Endodermal cell (in vitro differentiated cells): ENCODE measurements around the gene KCTD20. TPM values are rescaled to one million over a fixed set of nuclear protein-coding genes. Genes with fewer than 3 reads are reported as not detected.

ENCODE experiments used
- DNase-seq: peaks from one replicate; pipeline ENCODE4 v3.0.0-alpha.2; 2017
- H3K27ac ChIP-seq: 2 replicates; pipeline ENCODE4 v1.5.1; 2013; ENCODE audit warnings: mild to moderate bottlenecking, low read depth, low read length, moderate library complexity
- H3K27me3 ChIP-seq: 2 replicates; pipeline ENCODE4 v1.6.1; 2013; ENCODE audit warnings: mild to moderate bottlenecking, low read length, moderate library complexity; ENCODE audit not compliant: insufficient read depth, control insufficient read depth, poor library complexity, severe bottlenecking
- H3K36me3 ChIP-seq: 2 replicates; pipeline ENCODE4 v1.7.0; 2013; ENCODE audit warnings: mild to moderate bottlenecking, low read length, moderate library complexity; ENCODE audit not compliant: control insufficient read depth, insufficient read depth
- H3K4me1 ChIP-seq: one replicate; pipeline ENCODE4 v1.7.0; 2013; ENCODE audit warnings: low read length; ENCODE audit not compliant: control insufficient read depth, insufficient read depth
- H3K4me3 ChIP-seq: 2 replicates; pipeline ENCODE4 v1.5.1; 2013; ENCODE audit warnings: mild to moderate bottlenecking, low read length, moderate library complexity
- H3K9ac ChIP-seq: 2 replicates; pipeline ENCODE4 v1.6.1; 2013; ENCODE audit warnings: mild to moderate bottlenecking, low read length, moderate library complexity; ENCODE audit not compliant: poor library complexity, severe bottlenecking; ENCODE audit errors: extremely low read depth
- H3K9me3 ChIP-seq: 2 replicates; pipeline ENCODE4 v1.6.1; 2013; ENCODE audit warnings: mild to moderate bottlenecking, low read length, moderate library complexity; ENCODE audit not compliant: control insufficient read depth
- H3K27ac Mint-ChIP-seq: 2 replicates; pipeline ENCODE4 v1.8.0; 2020; ENCODE audit warnings: mixed read lengths
- H3K27me3 Mint-ChIP-seq: 2 replicates; pipeline ENCODE4 v1.8.0; 2021; ENCODE audit warnings: mild to moderate bottlenecking, mixed read lengths; ENCODE audit not compliant: insufficient read depth
- H3K36me3 Mint-ChIP-seq: 2 replicates; pipeline ENCODE4 v1.8.0; 2020; ENCODE audit warnings: low read depth, mixed read lengths
- H3K4me1 Mint-ChIP-seq: 2 replicates; pipeline ENCODE4 v1.8.0; 2020; ENCODE audit warnings: mixed read lengths
- H3K4me3 Mint-ChIP-seq: 2 replicates; pipeline ENCODE4 v1.8.0; 2020; ENCODE audit warnings: mild to moderate bottlenecking, moderate library complexity, mixed read lengths
- H3K9me3 Mint-ChIP-seq: 2 replicates; pipeline ENCODE4 v1.8.0; 2020; ENCODE audit warnings: mild to moderate bottlenecking, mixed read lengths
- whole genome bisulfite sequencing, 2 experiments: methylation state at CpG; one replicate each; pipeline versions ENCODE4 v1.1.5 to v1.1.7; 2013; ENCODE audit warnings: missing lambda C conversion rate in 2 of 2, mixed read lengths in 1 of 2; ENCODE audit not compliant: insufficient coverage in 1 of 2, insufficient read length in 1 of 2; 5-methylcytosine and 5-hydroxymethylcytosine counted together
- total RNA-seq, 2 donors: library from RNA; stranded (reverse); fragmentation: NEBNext Ultra II Directional in 1 of 2; extraction: Animal tissue kit (Norgen Biotek cat#: 25700) in 1 of 2; gene quantifications; 2 replicates in 1 of 2; 3 replicates in 1 of 2; pipeline ENCODE4 v1.2.1, GENCODE V29; 2021
- TF ChIP-seq, protein P1 (sequence below): fragments of 200-600 bp; sonication (generic); conservative IDR thresholded peaks from 2 replicates; pipeline ENCODE4 v1.5.0; 2021; ENCODE audit warnings: antibody characterized with exemption, mild to moderate bottlenecking

The KCTD20 gene
- total RNA-seq, 2 donors from 2014 or later, result 20.5 to 29.0 TPM

DNA sequence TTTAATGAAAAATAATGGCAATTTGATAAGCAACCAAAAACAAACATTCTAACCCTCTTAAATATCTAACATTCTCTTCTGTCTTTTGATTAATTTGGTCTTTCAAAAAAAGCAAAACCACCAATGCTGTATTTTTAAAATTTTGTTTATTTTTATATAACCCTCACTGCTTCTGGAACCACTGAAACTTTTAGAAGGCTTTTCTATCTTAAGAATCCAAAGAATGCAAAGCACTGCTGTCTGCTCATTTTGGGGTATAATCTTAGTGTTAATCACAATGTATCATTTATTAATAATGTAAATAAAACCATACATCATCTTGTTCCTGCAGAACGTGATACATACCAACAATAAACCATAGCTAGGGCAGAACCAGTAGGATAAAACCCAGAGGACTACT lies 90.5 kb downstream of the KCTD20 start:
- no peaks in the 10 kb centered on the region for H3K27me3 Mint-ChIP-seq
- no peak overlapping the region for H3K4me3 Mint-ChIP-seq
- H3K4me1 Mint-ChIP-seq, result no peaks in the 10 kb centered on the region
- H3K4me1 ChIP-seq, result no peaks in the 10 kb centered on the region
- peaks cover 76% of the 10 kb centered on the region for H3K36me3 ChIP-seq
- peaks cover 68% of the 10 kb centered on the region for H3K36me3 Mint-ChIP-seq
- H3K27ac Mint-ChIP-seq, result no peak overlapping the region
- no peak overlapping the region for H3K9ac ChIP-seq
- H3K27ac ChIP-seq, result no peak overlapping the region
- H3K4me3 ChIP-seq, result no peak overlapping the region
- H3K9me3 ChIP-seq, result no peaks in the 10 kb centered on the region
- TF ChIP-seq, protein P1, sequence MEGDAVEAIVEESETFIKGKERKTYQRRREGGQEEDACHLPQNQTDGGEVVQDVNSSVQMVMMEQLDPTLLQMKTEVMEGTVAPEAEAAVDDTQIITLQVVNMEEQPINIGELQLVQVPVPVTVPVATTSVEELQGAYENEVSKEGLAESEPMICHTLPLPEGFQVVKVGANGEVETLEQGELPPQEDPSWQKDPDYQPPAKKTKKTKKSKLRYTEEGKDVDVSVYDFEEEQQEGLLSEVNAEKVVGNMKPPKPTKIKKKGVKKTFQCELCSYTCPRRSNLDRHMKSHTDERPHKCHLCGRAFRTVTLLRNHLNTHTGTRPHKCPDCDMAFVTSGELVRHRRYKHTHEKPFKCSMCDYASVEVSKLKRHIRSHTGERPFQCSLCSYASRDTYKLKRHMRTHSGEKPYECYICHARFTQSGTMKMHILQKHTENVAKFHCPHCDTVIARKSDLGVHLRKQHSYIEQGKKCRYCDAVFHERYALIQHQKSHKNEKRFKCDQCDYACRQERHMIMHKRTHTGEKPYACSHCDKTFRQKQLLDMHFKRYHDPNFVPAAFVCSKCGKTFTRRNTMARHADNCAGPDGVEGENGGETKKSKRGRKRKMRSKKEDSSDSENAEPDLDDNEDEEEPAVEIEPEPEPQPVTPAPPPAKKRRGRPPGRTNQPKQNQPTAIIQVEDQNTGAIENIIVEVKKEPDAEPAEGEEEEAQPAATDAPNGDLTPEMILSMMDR, result no peak
- peaks cover 5% of the 10 kb centered on the region for H3K9me3 Mint-ChIP-seq
- no peaks in the 10 kb centered on the region for H3K27me3 ChIP-seq
- no peak for DNase-seq
- WGBS, 2 experiments, result 80 to 100% methylated on average over 1 of the region's 1 CpG

DNA sequence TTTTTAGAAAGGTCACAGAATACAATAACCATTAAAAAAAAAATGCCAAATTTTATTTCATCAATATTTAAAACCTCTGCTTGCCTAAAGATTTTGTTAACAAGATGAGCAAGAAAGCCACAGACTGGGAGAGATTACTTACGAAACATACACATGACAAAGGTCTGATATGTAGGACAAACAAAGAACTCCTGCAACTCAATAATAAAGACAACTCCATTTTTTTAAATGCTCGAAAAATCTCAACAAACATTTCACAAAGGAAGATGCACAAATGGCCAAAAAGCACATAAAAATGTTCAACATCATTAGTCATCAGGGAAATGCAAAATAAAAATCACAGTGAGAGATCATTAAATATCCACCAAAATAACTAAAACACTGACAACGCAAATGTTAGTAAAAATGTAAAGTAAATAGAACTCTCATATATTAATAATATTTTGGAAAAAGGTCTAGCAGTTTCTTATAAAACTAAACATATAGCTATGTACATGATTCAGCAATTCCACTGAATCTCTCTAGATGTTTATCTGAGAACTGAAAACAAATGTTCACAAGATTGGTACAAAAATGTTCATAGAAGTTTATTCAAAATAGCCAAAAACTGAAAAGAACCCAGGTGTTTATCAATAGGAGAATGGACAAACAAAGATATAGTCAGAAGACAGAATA lies 94.2 kb downstream of the KCTD20 start:
- no peak for DNase-seq
- H3K27ac ChIP-seq, result no peak overlapping the region
- H3K4me1 Mint-ChIP-seq, result no peaks in the 10 kb centered on the region
- H3K9me3 ChIP-seq, result no peaks in the 10 kb centered on the region
- H3K4me1 ChIP-seq, result no peaks in the 10 kb centered on the region
- no peaks in the 10 kb centered on the region for H3K27me3 Mint-ChIP-seq
- H3K9ac ChIP-seq, result no peak overlapping the region
- no peak overlapping the region for H3K4me3 ChIP-seq
- H3K36me3 ChIP-seq, result peaks cover 87% of the 10 kb centered on the region
- peaks cover 76% of the 10 kb centered on the region for H3K36me3 Mint-ChIP-seq
- 94 to 100% methylated on average over 1 to 2 of the region's 3 CpGs for WGBS, 2 experiments
- no peaks in the 10 kb centered on the region for H3K27me3 ChIP-seq
- no peak overlapping the region for H3K27ac Mint-ChIP-seq
- no peak overlapping the region for H3K4me3 Mint-ChIP-seq
- TF ChIP-seq, protein P1, result no peak
- H3K9me3 Mint-ChIP-seq, result peaks cover 5% of the 10 kb centered on the region

DNA sequence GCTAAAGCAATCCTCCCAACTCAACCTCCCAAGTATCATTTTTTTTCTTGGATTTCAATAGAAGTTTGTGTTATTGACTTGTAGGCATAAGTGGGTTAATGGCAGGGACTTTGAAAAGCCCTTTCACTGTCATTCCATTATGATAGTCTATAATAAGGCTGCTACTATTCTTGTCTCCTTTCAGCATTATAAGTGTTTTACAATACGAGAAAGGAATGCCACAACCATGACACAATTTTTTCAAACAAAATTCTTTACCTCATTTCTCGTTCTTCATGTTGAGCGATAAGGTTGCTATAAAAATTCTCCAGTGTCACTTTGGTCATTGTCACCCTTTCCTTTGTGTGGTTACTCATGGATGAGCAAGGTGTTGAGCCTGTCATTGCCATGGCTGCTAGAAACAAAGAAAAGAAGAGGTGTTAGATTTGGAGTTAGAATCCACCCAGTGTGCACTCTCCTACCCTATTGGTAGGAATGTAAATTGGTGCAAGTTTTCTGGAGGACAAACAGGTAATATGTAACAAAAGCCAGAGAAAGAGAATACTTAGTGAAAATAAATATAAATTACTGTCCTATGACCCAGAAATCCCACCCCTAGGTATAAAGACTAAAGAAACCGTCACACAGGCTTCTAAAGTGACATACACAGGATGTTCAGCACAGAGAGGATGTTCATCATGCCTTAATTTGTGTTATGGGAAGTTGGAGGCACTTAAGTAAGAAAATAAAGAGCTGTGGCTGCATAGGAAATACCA lies 97.2 kb downstream of the KCTD20 start:
- TF ChIP-seq, protein P1, result peak; percentile 52
- Histone ChIP-seq H3K27me3 (no peaks in the 10 kb centered on the region), H3K27ac (no peak overlapping the region), H3K9me3 (no peaks in the 10 kb centered on the region), H3K36me3 (peaks cover 77% of the 10 kb centered on the region), H3K4me1 (peaks cover 5% of the 10 kb centered on the region), H3K4me3 (no peak overlapping the region), H3K9ac (no peak overlapping the region)
- Mint-ChIP-seq H3K4me1 (peaks cover 6% of the 10 kb centered on the region), H3K36me3 (peaks cover 68% of the 10 kb centered on the region), H3K27me3 (no peaks in the 10 kb centered on the region), H3K4me3 (no peak overlapping the region), H3K9me3 (peaks cover 5% of the 10 kb centered on the region), H3K27ac (no peak overlapping the region)
- 97 to 100% methylated on average over 3 to 4 of the region's 4 CpGs for WGBS, 2 experiments
- no peak for DNase-seq

Other genes with a start within 250 kb of the KCTD20 start
- 10 to 100 TPM; 30.4 to 46.8 TPM for gene BRPF3, start 246.3 kb upstream of the KCTD20 start, total RNA-seq
- gene PNPLA1, start 172.9 kb upstream of the KCTD20 start, total RNA-seq, result not detected
- not detected for gene BNIP5, start 106.1 kb upstream of the KCTD20 start, total RNA-seq
- gene ETV7, start 55.3 kb upstream of the KCTD20 start, total RNA-seq, result under 1 TPM; 0.42 TPM
- gene PXT1, start 146 bp upstream of the KCTD20 start, total RNA-seq, result under 1 TPM in 1 of 2 donors, not detected in 1; 0.15 TPM
- gene STK38, start 104.5 kb downstream of the KCTD20 start, total RNA-seq, result 10 to 100 TPM; 35.2 to 38.3 TPM
- gene SRSF3, start 151.4 kb downstream of the KCTD20 start, total RNA-seq, result 100 to 1,000 TPM; 493 to 536 TPM
- gene CDKN1A, start 235.7 kb downstream of the KCTD20 start, total RNA-seq, result 1 to 10 TPM; 1.9 to 3.7 TPM